PC-9 (cell line): ENCODE data around the gene C10orf53. TPM values are rescaled to one million over a fixed set of nuclear protein-coding genes. Genes with fewer than 3 reads are reported as not detected.

Experiments used
- BruUV-seq: library from RNA; stranded (reverse); fragments of 400-500 nt; replicated peaks from 2 replicates; lab custom pipeline; 2021; lab: Mats Ljungman, UMichigan
- CTCF ChIA-PET: fragments of 300-600 bp; sonication (Branson Sonifier 250); formaldehyde crosslinking; loops from one replicate; lab custom pipeline; 2022; ENCODE audit warnings: antibody characterized with exemption; lab: Charles Lee
- POLR2A ChIA-PET: fragments of 300-600 bp; sonication (Branson Sonifier 250); formaldehyde crosslinking; loops from one replicate; lab custom pipeline; 2022; ENCODE audit warnings: antibody characterized with exemption; ENCODE audit not compliant: unreplicated experiment; lab: Charles Lee
- DNase-seq, 2 experiments: peaks; one replicate each; pipeline versions ENCODE4 v3.0.0 to v3.0.0-alpha.2; 2015 to 2022; ENCODE audit warnings: mixed read lengths in 1 of 2
- H2AFZ ChIP-seq: fragments of 200-600 bp; sonication (generic); 2 replicates; pipeline ENCODE4 v1.8.1; 2017; ENCODE audit warnings: antibody characterized with exemption
- H3F3A ChIP-seq: fragments of 200-600 bp; sonication (generic); 2 replicates; pipeline ENCODE4 v1.8.1; 2017; ENCODE audit warnings: antibody characterized with exemption, mild to moderate bottlenecking, low read depth; ENCODE audit not compliant: insufficient read depth
- H3K27ac ChIP-seq: fragments of 200-600 bp; sonication (generic); 2 replicates; pipeline ENCODE4 v1.6.1; 2016; ENCODE audit warnings: mixed run types
- H3K27me3 ChIP-seq: fragments of 200-600 bp; sonication (generic); 2 replicates; pipeline ENCODE4 v1.6.1; 2016; ENCODE audit warnings: low read depth, mixed run types; ENCODE audit not compliant: insufficient read depth
- H3K36me3 ChIP-seq: fragments of 200-600 bp; sonication (generic); 2 replicates; pipeline ENCODE4 v1.6.1; 2016; ENCODE audit warnings: low read depth, mixed run types
- H3K4me1 ChIP-seq: fragments of 200-600 bp; sonication (generic); replicated peaks from 2 replicates; pipeline ENCODE4 v1.6.1; 2016; ENCODE audit warnings: mixed run types; ENCODE audit not compliant: insufficient read depth
- H3K4me2 ChIP-seq: fragments of 200-600 bp; sonication (generic); 2 replicates; pipeline ENCODE4 v1.6.1; 2017; ENCODE audit warnings: mixed run types
- H3K4me3 ChIP-seq: fragments of 200-600 bp; sonication (generic); 2 replicates; pipeline ENCODE4 v1.6.1; 2016; ENCODE audit warnings: mixed run types
- H3K79me2 ChIP-seq: fragments of 200-600 bp; sonication (generic); 2 replicates; pipeline ENCODE4 v1.6.1; 2017; ENCODE audit warnings: low read depth, mixed run types
- H3K9me2 ChIP-seq: fragments of 200-600 bp; sonication (generic); 2 replicates; pipeline ENCODE4 v1.8.1; 2017; ENCODE audit warnings: mild to moderate bottlenecking; ENCODE audit not compliant: insufficient read depth
- H3K9me3 ChIP-seq: fragments of 200-600 bp; sonication (generic); 2 replicates; pipeline ENCODE4 v1.8.1; 2016; ENCODE audit warnings: low read depth; ENCODE audit not compliant: insufficient read depth
- H4K20me1 ChIP-seq: fragments of 200-600 bp; sonication (generic); 2 replicates; pipeline ENCODE4 v1.8.1; 2017; ENCODE audit not compliant: insufficient read depth
- CTCF ChIP-seq: fragments of 200-600 bp; sonication (generic); conservative IDR thresholded peaks from 2 replicates; pipeline ENCODE4 v1.6.1; 2017; ENCODE audit warnings: mixed run types, antibody characterized with exemption, mild to moderate bottlenecking, moderate library complexity
- EZH2 ChIP-seq: fragments of 200-600 bp; sonication (generic); IDR thresholded peaks from 2 replicates; pipeline ENCODE4 v1.8.0; 2017; ENCODE audit warnings: antibody characterized with exemption, low read depth
- intact Hi-C: fragments of 100-400 bp; cut with micrococcal nuclease; formaldehyde crosslinking; loops from one replicate; pipeline ENCODE4 v1.10.0; 2022; ENCODE audit not compliant: unreplicated experiment
- total RNA-seq: library from RNA; stranded (reverse); gene quantifications from 2 replicates; pipeline ENCODE4 v1.2.3, GENCODE V29; 2021

C10orf53 gene
- total RNA-seq, 1 experiment from 2014 or later: not detected

GRCh38 chr10:49738616-49739360, 59.3 kb downstream of the C10orf53 start:
- peaks cover 19% of the 10 kb centered on the region for H3K27me3 ChIP-seq
- H3K36me3 ChIP-seq: no peaks in the 10 kb centered on the region
- no peaks in the 10 kb centered on the region for H3K79me2 ChIP-seq
- H3K9me2 ChIP-seq: no peaks in the 10 kb centered on the region
- H3K4me2 ChIP-seq: no peak overlapping the region
- ChIA-PET POLR2A (no interaction called here), CTCF (no interaction called here)
- peaks cover 5% of the 10 kb centered on the region; the same call in 1 of the 2 replicates for H3K4me1 ChIP-seq
- H3F3A ChIP-seq: no peaks in the 10 kb centered on the region
- intact Hi-C loops: no loop called here
- H3K4me3 ChIP-seq: no peak overlapping the region
- H2AFZ ChIP-seq: no peak overlapping the region
- BruUV-seq: no TSS peak
- DNase-seq: no peak
- TF ChIP-seq EZH2: no peak
- no peak for TF ChIP-seq CTCF
- H3K27ac ChIP-seq: no peak overlapping the region
- no peaks in the 10 kb centered on the region for H4K20me1 ChIP-seq
- H3K9me3 ChIP-seq: no peaks in the 10 kb centered on the region

DNA sequence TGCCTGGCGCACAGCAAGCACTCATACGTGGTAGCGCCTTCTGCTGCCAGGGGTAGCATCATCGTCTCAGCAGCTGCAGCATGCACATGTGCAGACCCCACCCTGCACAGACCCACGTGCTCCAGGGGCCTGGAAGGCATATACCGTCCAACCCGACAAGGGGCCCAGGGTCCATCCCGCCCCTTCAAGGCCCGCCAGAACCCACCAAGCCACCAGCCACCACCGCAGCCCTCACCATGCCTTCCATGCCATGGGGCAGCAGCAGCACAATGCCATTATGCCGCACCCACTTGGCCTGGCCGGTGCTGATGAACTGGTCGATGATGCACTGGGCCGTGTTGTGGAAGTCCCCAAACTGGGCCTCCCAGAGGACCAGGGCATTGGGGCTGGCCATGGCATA, 60.0 kb downstream of the C10orf53 start:
- H3K4me3 ChIP-seq: no peak overlapping the region
- TF ChIP-seq EZH2 (no peak), CTCF (no peak)
- no peaks in the 10 kb centered on the region for H3K36me3 ChIP-seq
- H3K4me1 ChIP-seq: peaks cover under 1% of the 10 kb centered on the region; the same call in 1 of the 2 replicates
- H3K9me3 ChIP-seq: no peaks in the 10 kb centered on the region
- no peak overlapping the region for H2AFZ ChIP-seq
- DNase-seq: no peak
- H4K20me1 ChIP-seq: no peaks in the 10 kb centered on the region
- no TSS peak for BruUV-seq
- no peak overlapping the region for H3K27ac ChIP-seq
- intact Hi-C loops: no loop called here
- peaks cover 25% of the 10 kb centered on the region for H3K27me3 ChIP-seq
- POLR2A ChIA-PET: no interaction called here
- CTCF ChIA-PET: no interaction called here
- no peak overlapping the region for H3K4me2 ChIP-seq
- H3K79me2 ChIP-seq: no peaks in the 10 kb centered on the region
- no peaks in the 10 kb centered on the region for H3K9me2 ChIP-seq
- no peaks in the 10 kb centered on the region for H3F3A ChIP-seq

DNA sequence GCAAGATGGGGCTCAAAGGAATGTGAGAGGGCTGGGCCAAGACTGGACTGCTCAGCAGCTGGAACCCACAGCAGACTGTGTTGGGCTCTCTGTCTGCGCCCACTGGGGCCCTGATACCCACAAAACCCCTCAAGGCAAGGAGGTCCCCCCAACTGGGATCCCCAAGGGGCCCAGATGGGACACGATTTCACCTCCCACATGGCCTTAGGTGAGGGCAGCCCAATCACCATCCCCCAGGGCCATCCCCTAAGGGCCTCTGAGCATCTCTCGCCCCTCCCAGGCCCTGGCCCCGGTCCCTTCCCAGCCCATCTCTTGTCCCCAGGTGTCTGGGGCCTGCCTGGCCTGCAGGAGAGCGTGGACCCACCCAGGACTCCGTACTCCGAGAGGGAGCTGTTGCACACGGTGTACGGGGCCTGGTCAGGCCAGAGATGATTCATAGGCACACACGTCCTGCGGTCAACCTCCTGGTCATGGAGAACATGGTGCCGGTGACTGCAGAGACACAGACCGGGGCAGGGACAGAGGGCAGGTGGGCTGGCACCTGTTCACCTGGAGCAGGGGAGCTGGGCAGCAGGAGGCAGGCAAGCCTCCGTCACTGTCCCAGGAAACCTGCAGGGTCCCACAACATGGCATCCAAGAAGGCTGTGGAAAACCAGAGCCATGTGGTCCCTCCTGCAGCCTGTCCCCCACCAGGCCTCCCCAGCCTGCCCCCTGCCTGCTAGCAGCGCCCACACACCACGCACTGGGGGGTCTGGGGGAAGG, 61.1 kb downstream of the C10orf53 start:
- TF ChIP-seq CTCF (no peak), EZH2 (no peak)
- peaks cover 36% of the 10 kb centered on the region for H3K27me3 ChIP-seq
- H2AFZ ChIP-seq: no peak overlapping the region
- H3K4me1 ChIP-seq: no peaks in the 10 kb centered on the region; the same call in 1 of the 2 replicates
- H3K4me2 ChIP-seq: no peak overlapping the region
- no peaks in the 10 kb centered on the region for H3F3A ChIP-seq
- intact Hi-C loops: no loop called here
- no peak overlapping the region for H3K4me3 ChIP-seq
- H3K36me3 ChIP-seq: no peaks in the 10 kb centered on the region
- BruUV-seq: no TSS peak
- ChIA-PET CTCF (no interaction called here), POLR2A (no interaction called here)
- no peaks in the 10 kb centered on the region for H3K9me2 ChIP-seq
- H3K9me3 ChIP-seq: no peaks in the 10 kb centered on the region
- H4K20me1 ChIP-seq: no peaks in the 10 kb centered on the region
- no peak for DNase-seq
- no peak overlapping the region for H3K27ac ChIP-seq
- H3K79me2 ChIP-seq: no peaks in the 10 kb centered on the region
